GM23338 (cell line): ENCODE data around the gene MTURN. TPM values are rescaled to one million over a fixed set of nuclear protein-coding genes. Genes with fewer than 3 reads are reported as not detected.

Experiments
- ATAC-seq: fragments of 200-7000 bp; cut with Tn5 transposase; 3 replicates; pipeline ENCODE4 v1.9.1; 2020
- DNase-seq: peaks from one replicate; pipeline ENCODE4 v3.0.0-alpha.2; 2015; ENCODE audit warnings: low spot score
- H2AFZ ChIP-seq: fragments of 200-600 bp; sonication (generic); 2 replicates; pipeline ENCODE4 v1.8.0; 2016; ENCODE audit warnings: antibody characterized with exemption, mild to moderate bottlenecking, moderate library complexity
- H3F3A ChIP-seq: fragments of 200-600 bp; sonication (generic); replicated peaks from 2 replicates; pipeline ENCODE4 v1.8.0; 2017; ENCODE audit warnings: antibody characterized with exemption, mixed run types, low read depth
- H3K27ac ChIP-seq: fragments of 200-600 bp; sonication (generic); 2 replicates; pipeline ENCODE4 v1.6.1; 2016; ENCODE audit warnings: low read depth
- H3K27me3 ChIP-seq: fragments of 200-600 bp; sonication (generic); 2 replicates; pipeline ENCODE4 v1.8.0; 2016; ENCODE audit warnings: mild to moderate bottlenecking, mixed run types, moderate library complexity; ENCODE audit not compliant: insufficient read depth
- H3K36me3 ChIP-seq: fragments of 200-600 bp; sonication (generic); 2 replicates; pipeline ENCODE4 v1.8.0; 2016; ENCODE audit warnings: mild to moderate bottlenecking; ENCODE audit not compliant: insufficient read depth
- H3K4me1 ChIP-seq: fragments of 200-600 bp; sonication (generic); 2 replicates; pipeline ENCODE4 v1.8.0; 2016; ENCODE audit warnings: mild to moderate bottlenecking, moderate library complexity; ENCODE audit not compliant: insufficient read depth
- H3K4me2 ChIP-seq: fragments of 200-600 bp; sonication (generic); 2 replicates; pipeline ENCODE4 v1.7.1; 2017; ENCODE audit warnings: mixed run types
- H3K4me3 ChIP-seq: fragments of 200-600 bp; sonication (generic); 2 replicates; pipeline ENCODE4 v1.6.1; 2016; ENCODE audit warnings: mixed run types
- H3K79me2 ChIP-seq: fragments of 200-600 bp; sonication (generic); replicated peaks from 2 replicates; pipeline ENCODE4 v1.8.0; 2017; ENCODE audit warnings: mild to moderate bottlenecking; ENCODE audit not compliant: insufficient read depth
- H3K9me2 ChIP-seq: fragments of 200-600 bp; sonication (generic); 2 replicates; pipeline ENCODE4 v1.8.0; 2017; ENCODE audit not compliant: insufficient read depth
- H4K20me1 ChIP-seq: fragments of 200-600 bp; sonication (generic); replicated peaks from 2 replicates; pipeline ENCODE4 v1.8.0; 2017; ENCODE audit warnings: mild to moderate bottlenecking; ENCODE audit not compliant: insufficient read depth
- H3K27ac Mint-ChIP-seq: 2 replicates; pipeline ENCODE4 v1.8.0; 2020; ENCODE audit warnings: inconsistent platforms, mild to moderate bottlenecking, moderate library complexity, mixed read lengths
- H3K27me3 Mint-ChIP-seq: 3 replicates; pipeline ENCODE4 v1.8.0; 2022; ENCODE audit warnings: low read depth, mild to moderate bottlenecking, moderate library complexity, mixed read lengths, inconsistent platforms; ENCODE audit not compliant: insufficient read depth, poor library complexity
- H3K36me3 Mint-ChIP-seq: 3 replicates; pipeline ENCODE4 v1.8.0; 2021; ENCODE audit warnings: low read depth, mild to moderate bottlenecking, inconsistent platforms, moderate library complexity, mixed read lengths
- H3K4me1 Mint-ChIP-seq: 3 replicates; pipeline ENCODE4 v1.8.0; 2020; ENCODE audit warnings: mild to moderate bottlenecking, inconsistent platforms, mixed read lengths
- H3K4me3 Mint-ChIP-seq: 3 replicates; pipeline ENCODE4 v1.8.0; 2021; ENCODE audit warnings: moderate library complexity, mild to moderate bottlenecking, inconsistent platforms, mixed read lengths
- H3K9me3 Mint-ChIP-seq: 3 replicates; pipeline ENCODE4 v1.8.0; 2020; ENCODE audit warnings: moderate library complexity, mild to moderate bottlenecking, inconsistent platforms, mixed read lengths
- CREB1 ChIP-seq: fragments of 250-450 bp; sonication (Bioruptor Pico); IDR thresholded peaks from 2 replicates; pipeline ENCODE4 v1.5.0; 2020; ENCODE audit warnings: low read depth, mild to moderate bottlenecking, moderate library complexity
- CTCF ChIP-seq, 2 experiments: fragments of 200-600 bp in 1 of 2; sonication (generic) in 1 of 2; conservative IDR thresholded peaks; 2 replicates each; pipeline versions ENCODE4 v1.5.1 to v1.6.1; 2016 to 2017; ENCODE audit warnings: antibody characterized with exemption in 2 of 2, low read depth in 2 of 2, mild to moderate bottlenecking in 2 of 2, moderate library complexity in 1 of 2
- ETS1 ChIP-seq: IDR thresholded peaks from 2 replicates; pipeline ENCODE4 v1.6.1; 2016; ENCODE audit warnings: antibody characterized with exemption
- EZH2 ChIP-seq: fragments of 200-600 bp; sonication (generic); IDR thresholded peaks from one replicate; pipeline ENCODE4 v1.8.0; 2017; ENCODE audit warnings: antibody characterized with exemption, mild to moderate bottlenecking, low read depth; ENCODE audit not compliant: unreplicated experiment
- EZH2phosphoT487 ChIP-seq: fragments of 200-600 bp; sonication (generic); IDR thresholded peaks from one replicate; pipeline ENCODE4 v1.8.1; 2018; ENCODE audit warnings: antibody characterized with exemption; ENCODE audit not compliant: unreplicated experiment
- JUNB ChIP-seq: IDR thresholded peaks from one replicate; pipeline ENCODE4 v1.6.1; 2016; ENCODE audit warnings: antibody characterized with exemption; ENCODE audit not compliant: unreplicated experiment
- NANOG ChIP-seq: IDR thresholded peaks from 2 replicates; pipeline ENCODE4 v1.6.1; 2016; ENCODE audit warnings: antibody characterized with exemption, borderline replicate concordance
- POLR2AphosphoS5 ChIP-seq: IDR thresholded peaks from 2 replicates; pipeline ENCODE4 v1.6.1; 2016; ENCODE audit warnings: antibody characterized with exemption, low read depth
- REST ChIP-seq: IDR thresholded peaks from one replicate; pipeline ENCODE4 v1.6.1; 2018; ENCODE audit warnings: antibody characterized with exemption; ENCODE audit not compliant: unreplicated experiment
- STAT1 ChIP-seq: IDR thresholded peaks from one replicate; pipeline ENCODE4 v1.6.1; 2016; ENCODE audit warnings: antibody characterized with exemption; ENCODE audit not compliant: unreplicated experiment
- ZNF114 ChIP-seq: fragments of 250-450 bp; sonication (Bioruptor Pico); IDR thresholded peaks from 2 replicates; pipeline ENCODE4 v1.5.0; 2020; ENCODE audit warnings: mild to moderate bottlenecking, moderate library complexity
- ZNF331 ChIP-seq: fragments of 250-450 bp; sonication (Bioruptor Pico); IDR thresholded peaks from 2 replicates; pipeline ENCODE4 v1.5.0; 2020; ENCODE audit warnings: low read depth, mild to moderate bottlenecking, moderate library complexity
- polyA plus RNA-seq: library from polyadenylated mRNA; unstranded; fragments of >200 nt; fragmentation: Nextera tagmentation; extraction: Ambion mirVana; gene quantifications from 2 replicates; pipeline ENCODE4 v1.2.1, GENCODE V29; 2016
- total RNA-seq: library from RNA; depleted of rRNA; stranded (reverse); fragments of >200 nt; shearing (Covaris generic); gene quantifications from 2 replicates; pipeline ENCODE4 v1.2.3, GENCODE V29; 2014

Gene MTURN
- total and polyA plus RNA-seq, 2 experiments from 2014 or later, result 3.1 to 8.7 TPM

- TF ChIP-seq CTCF (conservative IDR thresholded peaks at IDR 0.05; ENCODE audit: low read depth in 2 of 2) (no peak), ZNF331 (CRISPR knock-in tag) (no peak), STAT1 (no peak), JUNB (no peak), ETS1 (no peak), REST (no peak), EZH2phosphoT487 (no peak), POLR2AphosphoS5 (no peak), CREB1 (CRISPR knock-in tag) (no peak), EZH2 (no peak), ZNF114 (CRISPR knock-in tag) (no peak), NANOG (no peak)
Measured at GRCh38 chr7:30178748-30179436, 44.1 kb downstream of the MTURN start (continued).

GRCh38 chr7:30180718-30181117, 45.9 kb downstream of the MTURN start:
- Histone ChIP-seq H3K27me3 (no peaks in the 10 kb centered on the region), H4K20me1 (no peaks in the 10 kb centered on the region), H3K4me3 (no peak overlapping the region), H2AFZ (no peak overlapping the region), H3K79me2 (no peaks in the 10 kb centered on the region), H3K4me1 (no peaks in the 10 kb centered on the region), H3K36me3 (no peaks in the 10 kb centered on the region), H3K27ac (no peak overlapping the region), H3K9me2 (no peaks in the 10 kb centered on the region), H3F3A (no peaks in the 10 kb centered on the region), H3K4me2 (no peak overlapping the region)
- Mint-ChIP-seq H3K27ac (no peak overlapping the region), H3K9me3 (peaks cover 2% of the 10 kb centered on the region; the same call in 1 of the 3 replicates), H3K27me3 (no peaks in the 10 kb centered on the region), H3K4me1 (peaks cover 9% of the 10 kb centered on the region; the same call in 2 of the 3 replicates), H3K4me3 (no peak overlapping the region), H3K36me3 (no peaks in the 10 kb centered on the region; the same call in 2 of the 3 replicates)
- ATAC-seq (no peak), DNase-seq (no peak)
- TF ChIP-seq EZH2 (no peak), ZNF331 (CRISPR knock-in tag) (no peak), EZH2phosphoT487 (no peak), STAT1 (no peak), POLR2AphosphoS5 (no peak), NANOG (no peak), REST (no peak), CREB1 (CRISPR knock-in tag) (no peak), ETS1 (no peak), JUNB (no peak)
